B cell (primary cell): ENCODE results near the gene SEC22B. TPM values are rescaled to one million over a fixed set of nuclear protein-coding genes. Genes with fewer than 3 reads are reported as not detected.
"Not testable (repeated sequence)": the region's sequence is repeated elsewhere in the genome, so short reads cannot be mapped to it uniquely, and the experiment has no call there.

Source experiments
- ATAC-seq: fragments of 200-7000 bp; cut with Tn5 transposase; one replicate; pipeline ENCODE4 v1.10.0; 2021; ENCODE audit warnings: low read depth, mild to moderate bottlenecking, moderate number of reproducible peaks, moderate library complexity
- CTCF ChIA-PET: fragments of 350-600 bp; sonication (Branson Sonifier 250); formaldehyde crosslinking; loops from one replicate; lab custom pipeline; 2021; ENCODE audit warnings: antibody characterized with exemption, inconsistent platforms; lab: Charles Lee
- POLR2A ChIA-PET: fragments of 350-600 bp; sonication (Branson Sonifier 250); formaldehyde crosslinking; loops from one replicate; lab custom pipeline; 2021; ENCODE audit warnings: antibody characterized with exemption; lab: Charles Lee
- DNase-seq: peaks from one replicate; pipeline ENCODE4 v3.0.0; 2013
- H2AFZ ChIP-seq: 2 replicates; pipeline ENCODE4 v1.6.1; 2012; ENCODE audit warnings: mild to moderate bottlenecking, low read depth, low read length; ENCODE audit not compliant: insufficient read depth, poor library complexity, severe bottlenecking
- H3K27ac ChIP-seq, 2 donors: 1 replicate in 1 of 2; 2 replicates in 1 of 2; pipeline ENCODE4 v1.5.1; 2012 to 2013; ENCODE audit warnings: low read length in 2 of 2, mild to moderate bottlenecking in 2 of 2, moderate library complexity in 1 of 2
- H3K27me3 ChIP-seq, 4 experiments: fragments of 200-600 bp in 1 of 4; sonication (generic) in 1 of 4; replicated peaks in 1 of 4; 1 replicate in 2 of 4; 2 replicates in 2 of 4; pipeline versions ENCODE4 v1.6.1 to v1.7.0; 2013 to 2016; ENCODE audit warnings: low read length in 3 of 4, mild to moderate bottlenecking in 2 of 4, mixed read lengths in 1 of 4, moderate library complexity in 1 of 4; ENCODE audit not compliant: insufficient read depth in 4 of 4, control insufficient read depth in 3 of 4; ENCODE audit errors: control extremely low read depth in 1 of 4
- H3K36me3 ChIP-seq, 2 experiments: replicated peaks in 1 of 2; 1 replicate in 1 of 2; 2 replicates in 1 of 2; pipeline versions ENCODE4 v1.6.1 to v1.7.1; 2013; ENCODE audit warnings: low read length in 1 of 2; ENCODE audit not compliant: insufficient read depth in 2 of 2, control insufficient read depth in 1 of 2; ENCODE audit errors: control extremely low read depth in 1 of 2, extremely low read depth in 1 of 2
- H3K4me1 ChIP-seq, 2 donors: fragments of 200-600 bp in 1 of 2; sonication (generic) in 1 of 2; 1 replicate in 1 of 2; 2 replicates in 1 of 2; pipeline versions ENCODE4 v1.5.1 to v1.6.1; 2013 to 2017; ENCODE audit warnings: low read length in 2 of 2; ENCODE audit not compliant: control insufficient read depth in 2 of 2, insufficient read depth in 2 of 2
- H3K4me2 ChIP-seq: replicated peaks from 2 replicates; pipeline ENCODE3; 2012; ENCODE audit warnings: mild to moderate bottlenecking, low read depth, low read length; ENCODE audit not compliant: poor library complexity, severe bottlenecking
- H3K4me3 ChIP-seq, 5 experiments: fragments of 200-600 bp in 1 of 5; sonication (generic) in 1 of 5; 1 replicate in 3 of 5; 2 replicates in 2 of 5; pipeline versions ENCODE4 v1.5.1 to v1.7.0; 2011 to 2016; ENCODE audit warnings: low read length in 4 of 5, mild to moderate bottlenecking in 4 of 5, low read depth in 2 of 5, control low read depth in 1 of 5, moderate library complexity in 1 of 5; ENCODE audit not compliant: insufficient read depth in 1 of 5; ENCODE audit errors: control extremely low read depth in 1 of 5, extremely low read depth in 1 of 5
- H3K79me2 ChIP-seq: fragments of 200-600 bp; sonication (generic); one replicate; pipeline ENCODE4 v1.6.0; 2016; ENCODE audit warnings: low read length; ENCODE audit not compliant: control insufficient read depth, insufficient read depth
- H3K9ac ChIP-seq: fragments of 200-600 bp; sonication (generic); 2 replicates; pipeline ENCODE4 v1.6.1; 2017; ENCODE audit warnings: mild to moderate bottlenecking, low read length, moderate library complexity
- H3K9me3 ChIP-seq, 3 donors: one replicate each; pipeline versions ENCODE4 v1.6.1 to v1.7.1; 2013; ENCODE audit warnings: low read length in 2 of 3; ENCODE audit not compliant: control insufficient read depth in 2 of 3, insufficient read depth in 1 of 3; ENCODE audit errors: control extremely low read depth in 1 of 3
- H4K20me1 ChIP-seq: 2 replicates; pipeline ENCODE4 v1.6.0; 2012; ENCODE audit warnings: mild to moderate bottlenecking, low read length; ENCODE audit not compliant: insufficient read depth, control insufficient read depth, poor library complexity, severe bottlenecking
- H3K27ac Mint-ChIP-seq: one replicate; pipeline ENCODE4 v1.8.0; 2021; ENCODE audit warnings: mixed read lengths
- H3K27me3 Mint-ChIP-seq: one replicate; pipeline ENCODE4 v1.8.0; 2021; ENCODE audit warnings: mixed read lengths
- H3K4me1 Mint-ChIP-seq: one replicate; pipeline ENCODE4 v1.8.0; 2021; ENCODE audit warnings: mixed read lengths
- H3K4me3 Mint-ChIP-seq: one replicate; pipeline ENCODE4 v1.8.0; 2021; ENCODE audit warnings: mixed read lengths
- H3K9me3 Mint-ChIP-seq: one replicate; pipeline ENCODE4 v1.8.0; 2022; ENCODE audit warnings: mixed read lengths; ENCODE audit not compliant: insufficient read depth
- EZH2 ChIP-seq: IDR thresholded peaks from 2 replicates; pipeline ENCODE4 v1.6.1; 2012; ENCODE audit warnings: borderline replicate concordance, low read depth, mild to moderate bottlenecking, moderate library complexity, low read length; ENCODE audit not compliant: insufficient read depth, poor library complexity, severe bottlenecking
- WGBS: methylation state at CpG from one replicate; pipeline ENCODE4 v1.1.5; 2013; ENCODE audit warnings: missing lambda C conversion rate; ENCODE audit not compliant: insufficient coverage; 5-methylcytosine and 5-hydroxymethylcytosine counted together
- intact Hi-C: fragments of 100-400 bp; cut with micrococcal nuclease; formaldehyde crosslinking; loops from one replicate; pipeline ENCODE4 v1.10.0; 2022
- polyA plus RNA-seq: library from polyadenylated mRNA; depleted of rRNA; stranded (reverse); fragments of >200 nt; gene quantifications from 2 replicates; pipeline ENCODE4 v1.2.3, GENCODE V29; 2012
- total RNA-seq, 2 donors: library from RNA; stranded (reverse); fragments of 120-200 nt in 1 of 2; gene quantifications; 1 replicate in 1 of 2; 2 replicates in 1 of 2; pipeline versions ENCODE4 v1.2.3 to v1.2.4, GENCODE V29; 2013 to 2022
- TF ChIP-seq, protein P1 (sequence below): fragments of 200-600 bp; IDR thresholded peaks from one replicate; pipeline ENCODE4 v1.8.0; 2022; ENCODE audit warnings: antibody characterized with exemption, mild to moderate bottlenecking

The SEC22B gene
- total and polyA plus RNA-seq, 2 donors (not counting 1 experiment from before 2014, with no cell fraction given) = 6.5 to 33.0 TPM

- H3K27ac ChIP-seq = no peak overlapping the region
- no peaks in the 10 kb centered on the region for H3K36me3 ChIP-seq
- Mint-ChIP-seq H3K9me3 (no peaks in the 10 kb centered on the region), H3K27me3 (peaks cover 8% of the 10 kb centered on the region), H3K4me1 (peaks cover 12% of the 10 kb centered on the region), H3K4me3 (peak overlapping the region; percentile 11), H3K27ac (no peak overlapping the region)
- no peak overlapping the region for H3K9ac ChIP-seq
- 100% methylated on average over 2 of the region's 6 CpGs for WGBS
- intact Hi-C loops = no loop called here
- POLR2A ChIA-PET = no interaction called here
- no peaks in the 10 kb centered on the region for H4K20me1 ChIP-seq
- H3K4me3 ChIP-seq = no peak overlapping the region
- peaks cover 4 to 7% of the 10 kb centered on the region in 2 donors for H3K4me1 ChIP-seq
- peaks cover 0 to 4% (median 2%) of the 10 kb centered on the region in 3 donors for H3K9me3 ChIP-seq
- no peaks in the 10 kb centered on the region for H3K27me3 ChIP-seq
- DNase-seq (peak; percentile 3), ATAC-seq (no peak)
- H2AFZ ChIP-seq = no peak overlapping the region
- peaks cover 18% of the 10 kb centered on the region for H3K79me2 ChIP-seq
- H3K4me2 ChIP-seq = no peak overlapping the region
- CTCF ChIA-PET = no interaction called here
- TF ChIP-seq EZH2 = no peak
- TF ChIP-seq, protein P1, sequence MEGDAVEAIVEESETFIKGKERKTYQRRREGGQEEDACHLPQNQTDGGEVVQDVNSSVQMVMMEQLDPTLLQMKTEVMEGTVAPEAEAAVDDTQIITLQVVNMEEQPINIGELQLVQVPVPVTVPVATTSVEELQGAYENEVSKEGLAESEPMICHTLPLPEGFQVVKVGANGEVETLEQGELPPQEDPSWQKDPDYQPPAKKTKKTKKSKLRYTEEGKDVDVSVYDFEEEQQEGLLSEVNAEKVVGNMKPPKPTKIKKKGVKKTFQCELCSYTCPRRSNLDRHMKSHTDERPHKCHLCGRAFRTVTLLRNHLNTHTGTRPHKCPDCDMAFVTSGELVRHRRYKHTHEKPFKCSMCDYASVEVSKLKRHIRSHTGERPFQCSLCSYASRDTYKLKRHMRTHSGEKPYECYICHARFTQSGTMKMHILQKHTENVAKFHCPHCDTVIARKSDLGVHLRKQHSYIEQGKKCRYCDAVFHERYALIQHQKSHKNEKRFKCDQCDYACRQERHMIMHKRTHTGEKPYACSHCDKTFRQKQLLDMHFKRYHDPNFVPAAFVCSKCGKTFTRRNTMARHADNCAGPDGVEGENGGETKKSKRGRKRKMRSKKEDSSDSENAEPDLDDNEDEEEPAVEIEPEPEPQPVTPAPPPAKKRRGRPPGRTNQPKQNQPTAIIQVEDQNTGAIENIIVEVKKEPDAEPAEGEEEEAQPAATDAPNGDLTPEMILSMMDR = no peak
These were observed 2.8 kb upstream of the SEC22B start for GRCh38 chr1:120178799-120179756.

- ATAC-seq, H3K27me3 ChIP-seq, H3K9me3 ChIP-seq, H3K4me2 ChIP-seq, H3K4me3 ChIP-seq, H3K4me1 ChIP-seq, H4K20me1 ChIP-seq, H3K27me3 Mint-ChIP-seq, H3K4me3 Mint-ChIP-seq, POLR2A ChIA-PET, intact Hi-C loops, H3K9me3 Mint-ChIP-seq, H3K9ac ChIP-seq, H3K36me3 ChIP-seq, H3K27ac Mint-ChIP-seq, DNase-seq, H2AFZ ChIP-seq, H3K27ac ChIP-seq: not testable (repeated sequence)
- CTCF ChIA-PET = interaction anchor here (1.0 kb wide), 1 partner anchor 210 kb away, joined by 3 read pairs; no protein-coding TSS in a partner anchor
- peaks cover 12% of the 10 kb centered on the region for H3K4me1 Mint-ChIP-seq
- WGBS = 100% methylated on average over 2 of the region's 2 CpGs
- H3K79me2 ChIP-seq = peaks cover 18% of the 10 kb centered on the region
These were observed 1.7 kb upstream of the SEC22B start for GRCh38 chr1:120178058-120178457.

- H3K9me3 Mint-ChIP-seq, H3K9me3 ChIP-seq, POLR2A ChIA-PET, H4K20me1 ChIP-seq, intact Hi-C loops, H3K4me1 ChIP-seq, DNase-seq, H3K36me3 ChIP-seq, ATAC-seq, H3K27me3 ChIP-seq, CTCF ChIA-PET, H3K27me3 Mint-ChIP-seq: not testable (repeated sequence)
- peaks cover 18% of the 10 kb centered on the region for H3K79me2 ChIP-seq
- peak overlapping the region; percentile 73 to 91 for H3K27ac ChIP-seq
- 0% methylated on average over 2 of the region's 7 CpGs for WGBS
- peak overlapping the region; percentile 91 for H2AFZ ChIP-seq
- peaks cover 12% of the 10 kb centered on the region for H3K4me1 Mint-ChIP-seq
- peak overlapping the region; percentile 92 for H3K9ac ChIP-seq
- H3K4me2 ChIP-seq = peak overlapping the region; percentile 82
- peak overlapping the region; percentile 76 to 98 (median 81) for H3K4me3 ChIP-seq
- H3K27ac Mint-ChIP-seq = peak overlapping the region; percentile 98
- H3K4me3 Mint-ChIP-seq = peak overlapping the region; percentile 99
These were observed 632 bp downstream of the SEC22B start for GRCh38 chr1:120175688-120176087.
